ENCODE measurements around the gene DIS3L2. TPM values are rescaled to one million over a fixed set of nuclear protein-coding genes. Genes with fewer than 3 reads are reported as not detected.

The DIS3L2 gene
- total RNA-seq, 4 donors from 2014 or later, result 12.8 to 27.3 (median 16.8) TPM

DNA sequence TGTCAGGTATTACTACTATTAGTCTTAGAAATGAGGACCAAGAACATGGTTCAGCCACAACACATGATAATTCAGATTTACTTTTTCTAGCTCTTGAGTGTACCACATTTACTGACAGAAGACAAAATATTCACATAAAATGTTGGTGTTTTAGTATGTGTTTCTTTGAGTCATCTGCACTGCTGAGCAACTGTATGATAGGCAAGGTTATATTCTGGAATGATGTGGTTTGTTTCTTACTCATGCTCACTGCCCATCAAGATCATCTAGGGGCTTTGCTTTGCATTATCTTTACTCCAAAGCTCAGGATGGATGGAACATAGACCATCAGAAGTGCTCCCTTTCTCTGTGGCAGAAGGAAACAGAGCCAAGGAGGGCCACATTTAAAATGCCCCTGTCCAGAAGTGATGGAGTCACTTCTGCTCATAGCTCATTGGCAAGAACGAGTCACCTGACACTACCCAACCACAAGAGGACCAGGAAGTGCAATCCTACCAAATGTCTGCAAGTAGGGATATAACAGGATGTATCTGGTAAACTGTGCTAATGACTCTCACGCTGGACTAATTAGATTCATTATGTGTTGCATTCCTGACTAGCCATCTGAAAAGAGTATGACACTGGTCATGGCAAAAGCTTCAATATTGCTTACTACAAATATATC lies 81.5 kb downstream of the DIS3L2 start:
- Histone ChIP-seq H3K36me3 (no peaks in the 10 kb centered on the region), H3K27ac (no peak overlapping the region), H3K27me3 (no peaks in the 10 kb centered on the region), H3K4me1 (no peaks in the 10 kb centered on the region), H3K4me3 (no peak overlapping the region), H3K9me3 (no peaks in the 10 kb centered on the region)
- intact Hi-C loops (cut with DNase I; ENCODE audit: low total_unique reads), result no loop called here
- in situ Hi-C loops (cut with MboI; ENCODE audit: low sequenced_read_pairs in 4 of 4), result no loop called here
- ATAC-seq (no peak), DNase-seq (no peak)
- TF ChIP-seq, protein P1, sequence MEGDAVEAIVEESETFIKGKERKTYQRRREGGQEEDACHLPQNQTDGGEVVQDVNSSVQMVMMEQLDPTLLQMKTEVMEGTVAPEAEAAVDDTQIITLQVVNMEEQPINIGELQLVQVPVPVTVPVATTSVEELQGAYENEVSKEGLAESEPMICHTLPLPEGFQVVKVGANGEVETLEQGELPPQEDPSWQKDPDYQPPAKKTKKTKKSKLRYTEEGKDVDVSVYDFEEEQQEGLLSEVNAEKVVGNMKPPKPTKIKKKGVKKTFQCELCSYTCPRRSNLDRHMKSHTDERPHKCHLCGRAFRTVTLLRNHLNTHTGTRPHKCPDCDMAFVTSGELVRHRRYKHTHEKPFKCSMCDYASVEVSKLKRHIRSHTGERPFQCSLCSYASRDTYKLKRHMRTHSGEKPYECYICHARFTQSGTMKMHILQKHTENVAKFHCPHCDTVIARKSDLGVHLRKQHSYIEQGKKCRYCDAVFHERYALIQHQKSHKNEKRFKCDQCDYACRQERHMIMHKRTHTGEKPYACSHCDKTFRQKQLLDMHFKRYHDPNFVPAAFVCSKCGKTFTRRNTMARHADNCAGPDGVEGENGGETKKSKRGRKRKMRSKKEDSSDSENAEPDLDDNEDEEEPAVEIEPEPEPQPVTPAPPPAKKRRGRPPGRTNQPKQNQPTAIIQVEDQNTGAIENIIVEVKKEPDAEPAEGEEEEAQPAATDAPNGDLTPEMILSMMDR (IDR thresholded peaks at IDR 0.05 in 4 of 5, conservative IDR thresholded peaks at IDR 0.05 in 1 of 5), result no peak

DNA sequence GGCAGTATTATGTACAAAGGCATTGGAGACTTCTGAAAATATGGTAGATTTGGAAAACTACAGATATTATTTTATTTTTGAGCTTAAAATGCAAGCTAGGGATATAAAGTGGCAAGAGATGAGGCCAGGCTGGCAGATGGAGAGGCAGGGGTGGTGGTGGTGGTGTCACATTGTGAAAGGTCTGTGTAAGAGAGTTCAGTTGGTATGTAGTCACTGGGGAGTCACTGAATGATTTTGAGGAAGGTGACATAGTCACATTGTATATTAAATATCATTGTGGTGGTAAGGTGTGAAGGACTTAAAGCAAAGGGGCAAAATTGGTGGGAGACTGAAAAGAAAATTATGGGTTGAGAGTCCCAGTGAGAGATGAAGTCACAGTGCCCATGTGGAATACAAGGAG lies 82.5 kb downstream of the DIS3L2 start:
- no peak for DNase-seq
- TF ChIP-seq, protein P1 (IDR thresholded peaks at IDR 0.05 in 4 of 5, conservative IDR thresholded peaks at IDR 0.05 in 1 of 5), result no peak
- TF ChIP-seq POLR2A (IDR thresholded peaks at IDR 0.05), result no peak
- no peaks in the 10 kb centered on the region for H3K27me3 ChIP-seq
- no peaks in the 10 kb centered on the region for H3K4me1 ChIP-seq
- H3K9me3 ChIP-seq, result no peaks in the 10 kb centered on the region
- H3K4me3 ChIP-seq, result no peak overlapping the region
- no peaks in the 10 kb centered on the region for H3K36me3 ChIP-seq
- in situ Hi-C loops (cut with MboI; ENCODE audit: low sequenced_read_pairs in 4 of 4), result no loop called here
- intact Hi-C loops (cut with DNase I; ENCODE audit: low total_unique reads), result no loop called here
- no peak for ATAC-seq
- H3K27ac ChIP-seq, result no peak overlapping the region

DNA sequence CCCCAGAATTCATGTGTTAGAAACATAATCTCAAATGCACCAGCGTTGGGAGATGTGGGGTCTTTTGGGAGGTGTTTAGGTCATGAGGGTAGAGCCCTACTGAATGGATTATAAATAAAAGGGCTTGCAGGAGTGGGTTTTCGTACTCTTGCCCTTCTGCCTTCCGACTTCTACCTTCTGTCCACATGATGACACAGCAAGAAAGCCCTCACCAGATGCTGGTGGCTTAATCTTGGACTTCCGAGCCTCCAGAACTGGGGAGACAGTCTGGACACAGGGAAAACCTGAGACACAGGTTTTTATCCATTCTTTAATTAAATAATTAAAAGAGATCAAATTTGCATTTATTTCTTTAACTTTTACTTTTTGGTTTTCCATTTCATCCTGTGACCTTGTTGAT lies 87.8 kb downstream of the DIS3L2 start:
- ATAC-seq (no peak), DNase-seq (no peak)
- H3K27me3 ChIP-seq, result no peaks in the 10 kb centered on the region
- no peak overlapping the region for H3K27ac ChIP-seq
- H3K4me1 ChIP-seq, result no peaks in the 10 kb centered on the region
- no peak overlapping the region for H3K4me3 ChIP-seq
- H3K36me3 ChIP-seq, result no peaks in the 10 kb centered on the region
- TF ChIP-seq, protein P1 (IDR thresholded peaks at IDR 0.05 in 4 of 5, conservative IDR thresholded peaks at IDR 0.05 in 1 of 5), result no peak
- no peak for TF ChIP-seq POLR2A (IDR thresholded peaks at IDR 0.05)
- no peaks in the 10 kb centered on the region for H3K9me3 ChIP-seq
- intact Hi-C loops (cut with DNase I; ENCODE audit: low total_unique reads) (no loop called here), in situ Hi-C loops (cut with MboI; ENCODE audit: low sequenced_read_pairs in 4 of 4) (no loop called here)

DNA sequence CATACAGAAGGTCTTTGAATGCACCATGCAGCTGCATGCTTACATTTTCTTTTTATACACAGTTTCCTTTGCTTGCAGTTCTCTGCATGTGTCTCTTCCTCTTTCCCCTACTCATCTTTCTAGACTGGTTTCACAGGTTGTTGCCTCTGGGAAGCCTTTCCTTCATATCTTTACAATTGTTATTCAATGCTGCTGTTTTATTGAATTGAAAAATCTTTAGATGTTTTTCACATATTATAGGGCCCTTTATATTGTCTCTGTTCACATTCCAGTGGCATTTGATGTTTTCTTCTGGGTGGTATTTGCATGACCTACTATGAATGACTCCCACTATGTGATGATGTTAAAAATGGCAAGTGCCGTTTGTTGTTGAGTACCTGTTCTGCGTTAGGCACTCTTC lies 91.1 kb downstream of the DIS3L2 start:
- TF ChIP-seq POLR2A (IDR thresholded peaks at IDR 0.05), result no peak
- TF ChIP-seq, protein P1 (IDR thresholded peaks at IDR 0.05 in 4 of 5, conservative IDR thresholded peaks at IDR 0.05 in 1 of 5), result no peak
- Histone ChIP-seq H3K9me3 (no peaks in the 10 kb centered on the region), H3K27ac (no peak overlapping the region), H3K27me3 (no peaks in the 10 kb centered on the region), H3K4me3 (no peak overlapping the region), H3K36me3 (no peaks in the 10 kb centered on the region), H3K4me1 (peaks cover 0 to 7% of the 10 kb centered on the region in 2 donors)
- intact Hi-C loops (cut with DNase I; ENCODE audit: low total_unique reads), result no loop called here
- ATAC-seq (no peak), DNase-seq (no peak)
- in situ Hi-C loops (cut with MboI; ENCODE audit: low sequenced_read_pairs in 4 of 4), result no loop called here

DNA sequence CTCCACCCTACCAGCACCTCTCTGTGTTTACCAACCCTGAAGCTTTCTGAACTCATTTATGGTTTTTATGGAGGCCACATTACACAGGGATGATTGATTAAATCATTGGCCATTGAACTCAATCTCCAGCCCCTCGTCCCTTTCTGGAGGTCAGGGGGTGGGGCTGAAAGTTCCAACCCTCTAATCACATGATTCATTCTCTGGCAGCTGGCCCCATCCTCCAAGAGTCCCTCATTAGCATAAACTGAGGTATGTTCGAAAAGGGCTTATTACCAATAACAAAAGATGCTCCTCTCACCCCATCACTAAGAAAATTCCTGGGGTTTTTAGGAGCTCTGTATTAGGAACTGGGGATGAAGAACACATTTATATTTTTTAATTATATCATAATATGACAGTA lies 92.3 kb downstream of the DIS3L2 start:
- DNase-seq (no peak), ATAC-seq (no peak)
- no peak overlapping the region for H3K27ac ChIP-seq
- no peak for TF ChIP-seq POLR2A (IDR thresholded peaks at IDR 0.05)
- TF ChIP-seq, protein P1 (IDR thresholded peaks at IDR 0.05 in 4 of 5, conservative IDR thresholded peaks at IDR 0.05 in 1 of 5), result no peak
- in situ Hi-C loops (cut with MboI; ENCODE audit: low sequenced_read_pairs in 4 of 4) (no loop called here), intact Hi-C loops (cut with DNase I; ENCODE audit: low total_unique reads) (no loop called here)
- H3K27me3 ChIP-seq, result no peaks in the 10 kb centered on the region
- H3K4me1 ChIP-seq, result peaks cover 0 to 7% of the 10 kb centered on the region in 2 donors
- H3K36me3 ChIP-seq, result no peaks in the 10 kb centered on the region
- no peaks in the 10 kb centered on the region for H3K9me3 ChIP-seq
- no peak overlapping the region for H3K4me3 ChIP-seq

Measured in gastrocnemius medialis (tissue), 4 donors.